ENCODE measurements around the gene ZNF142.

ZNF142 gene

GRCh38 chr2:218621007-218621406, 38.4 kb downstream of the ZNF142 start:
- no peak overlapping the region for H3K4me3 ChIP-seq (ENCODE audit: low read depth, low read length)
- TF ChIP-seq CTCF (IDR thresholded peaks at IDR 0.05; ENCODE audit: low read depth, low read length): no peak

GRCh38 chr2:218618102-218618860, 41.1 kb downstream of the ZNF142 start:
- H3K4me3 ChIP-seq (ENCODE audit: low read depth, low read length): no peak overlapping the region
- TF ChIP-seq CTCF (IDR thresholded peaks at IDR 0.05; ENCODE audit: low read depth, low read length): no peak

- TF ChIP-seq CTCF (IDR thresholded peaks at IDR 0.05; ENCODE audit: low read depth, low read length): no peak
- H3K4me3 ChIP-seq (ENCODE audit: low read depth, low read length): no peak overlapping the region
These were observed 43.5 kb downstream of the ZNF142 start for GRCh38 chr2:218615868-218616315.

- H3K4me3 ChIP-seq (ENCODE audit: low read depth, low read length): peak within 1 kb of the TSS; percentile 36
- no peak for TF ChIP-seq CTCF (IDR thresholded peaks at IDR 0.05; ENCODE audit: low read depth, low read length)
These were observed 51.8 kb downstream of the ZNF142 start, which contains the start of gene PLCD4 for GRCh38 chr2:218607436-218608115. PLCD4 (plus strand) TSS chr2:218607899; CDS start chr2:218615740, 7,841 bp downstream.

DNA sequence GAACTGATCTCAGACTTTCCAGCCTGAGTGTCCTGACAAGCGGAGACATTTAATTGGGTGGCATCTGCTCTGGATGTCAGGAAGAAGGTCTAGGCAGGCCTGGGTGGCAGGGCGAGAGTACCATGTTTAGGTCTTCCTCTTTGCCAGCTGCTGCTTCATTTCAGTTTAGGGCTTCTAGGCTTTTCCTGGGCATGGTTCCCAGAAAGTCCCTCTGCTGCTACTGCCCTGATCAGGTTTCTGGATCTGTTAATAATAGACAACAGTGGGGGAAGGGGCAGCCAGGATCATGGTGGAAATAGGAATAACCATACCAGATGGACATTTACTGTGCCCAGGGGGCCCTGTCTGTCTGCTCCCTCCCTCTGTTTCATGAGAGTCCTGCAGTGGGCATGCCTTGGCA, 54.0 kb downstream of the ZNF142 start:
- H3K4me3 ChIP-seq (ENCODE audit: low read depth, low read length): no peak overlapping the region
- TF ChIP-seq CTCF (IDR thresholded peaks at IDR 0.05; ENCODE audit: low read depth, low read length): no peak

Measured in WI38 (cell line).